HG03066 (cell line): ENCODE measurements around the gene NNMT.

ENCODE experiments used
- ATAC-seq: cut with Tn5 transposase; IDR thresholded peaks from one replicate; pipeline ENCODE4 v1.9.1; 2021; ENCODE audit warnings: low read depth; ENCODE audit not compliant: unreplicated experiment

NNMT gene

DNA sequence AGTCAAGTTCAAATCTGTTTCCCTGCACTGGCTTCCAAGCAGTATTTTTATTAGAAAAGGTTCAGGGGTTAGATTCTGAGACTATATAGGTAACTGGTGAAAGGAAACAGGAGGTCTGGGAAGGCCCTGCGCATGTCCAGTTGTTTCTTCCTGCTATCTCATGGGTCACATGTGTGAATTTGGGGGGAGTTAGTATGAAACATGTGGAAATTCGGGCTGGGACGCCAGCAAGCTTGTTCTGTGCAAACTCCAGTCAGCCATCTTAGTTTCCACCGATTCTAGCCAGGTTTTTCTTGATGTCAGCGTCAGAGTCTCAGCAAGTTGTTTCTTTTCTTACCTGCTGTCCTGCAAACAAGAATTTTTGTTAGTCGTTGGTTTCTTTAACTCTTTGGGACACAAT, 46.8 kb downstream of the NNMT start:
- ATAC-seq: no peak

DNA sequence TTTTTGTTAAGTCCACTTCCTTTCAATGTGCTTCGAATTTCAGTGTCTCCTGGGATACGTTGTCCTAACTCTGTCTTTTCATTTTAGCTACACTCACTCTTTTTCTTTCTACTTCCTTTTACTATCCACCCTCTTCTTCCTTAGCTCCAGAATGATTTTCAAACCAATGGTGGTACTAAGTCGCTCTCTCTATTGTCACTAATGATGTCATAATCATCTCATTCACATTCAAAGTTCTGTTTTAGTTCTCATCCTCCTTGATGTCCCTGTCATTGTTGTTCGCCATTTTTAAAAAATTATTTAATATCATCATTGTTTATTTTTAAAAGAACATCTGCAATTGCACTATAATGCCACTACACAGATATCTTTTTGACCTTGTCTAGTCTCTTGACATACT, 47.3 kb downstream of the NNMT start:
- ATAC-seq: no peak

DNA sequence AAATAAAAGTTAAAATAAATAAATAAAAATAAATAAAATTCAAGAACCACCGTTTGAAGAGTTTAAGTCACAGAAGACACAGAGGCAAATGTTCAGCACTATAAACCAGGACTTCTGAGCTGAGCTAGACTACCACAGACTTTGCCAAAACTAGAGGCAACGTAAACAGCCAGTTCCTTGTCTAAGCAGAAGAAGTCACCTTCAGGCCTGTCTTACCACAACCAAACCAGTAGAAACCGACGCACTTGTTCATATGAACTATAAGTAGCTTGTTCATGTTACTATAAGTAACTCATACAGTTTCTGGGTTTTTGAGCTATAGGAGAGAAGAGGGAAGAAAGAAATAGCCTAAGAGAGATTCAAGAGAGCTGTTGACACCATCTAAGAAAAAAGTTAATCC, 48.3 kb downstream of the NNMT start:
- ATAC-seq: no peak

DNA sequence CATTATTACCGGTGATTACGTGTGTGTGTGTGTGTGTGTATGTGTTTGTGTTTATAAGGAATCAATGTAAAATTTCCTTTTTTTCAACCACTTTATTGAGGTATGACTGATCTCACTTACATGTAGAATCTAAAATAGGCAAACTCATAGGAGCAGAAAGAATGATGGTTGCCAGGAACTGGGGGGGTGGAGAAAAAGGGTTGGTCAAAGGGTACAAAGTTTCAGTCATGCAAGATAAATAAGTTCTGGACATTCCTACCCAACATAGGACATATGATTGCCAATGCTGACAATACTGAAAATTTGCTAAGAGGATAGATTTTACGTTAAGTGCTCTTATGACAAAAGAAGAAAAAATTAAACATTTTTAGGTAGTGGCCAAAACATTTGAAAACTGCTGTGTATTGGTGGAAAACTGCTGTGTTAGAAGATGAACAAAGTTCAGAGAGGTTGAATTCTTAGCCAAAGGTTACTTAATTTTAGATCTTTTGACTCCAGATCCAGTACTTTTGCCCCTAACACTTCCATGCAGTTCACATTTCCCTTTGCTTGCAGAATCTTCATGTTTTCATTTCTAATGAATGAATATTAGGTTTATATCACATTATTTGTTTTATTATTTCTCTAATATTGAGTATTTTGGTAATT, 49.5 kb downstream of the NNMT start:
- ATAC-seq: no peak

DNA sequence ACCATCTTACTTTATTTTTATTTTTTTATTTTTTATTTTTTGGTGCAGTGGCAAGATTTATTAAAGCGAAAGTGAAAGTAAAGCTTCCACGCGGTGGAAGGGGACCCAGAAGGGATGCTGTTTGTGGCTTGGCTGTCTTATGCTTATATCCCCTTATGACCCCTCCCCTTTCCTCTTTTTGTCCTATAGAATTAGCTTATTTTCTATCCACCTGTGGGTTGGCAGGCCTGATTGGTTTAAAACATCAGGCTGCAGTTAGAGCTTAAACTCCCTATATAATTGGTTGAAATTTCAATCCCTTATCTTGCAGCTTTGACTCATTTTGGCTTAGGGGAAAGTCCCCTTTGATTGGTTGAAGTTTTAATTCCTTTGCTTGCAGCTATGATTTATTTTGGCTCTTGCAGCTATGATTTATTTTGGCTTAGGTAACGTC, 50.5 kb downstream of the NNMT start:
- ATAC-seq: no peak

DNA sequence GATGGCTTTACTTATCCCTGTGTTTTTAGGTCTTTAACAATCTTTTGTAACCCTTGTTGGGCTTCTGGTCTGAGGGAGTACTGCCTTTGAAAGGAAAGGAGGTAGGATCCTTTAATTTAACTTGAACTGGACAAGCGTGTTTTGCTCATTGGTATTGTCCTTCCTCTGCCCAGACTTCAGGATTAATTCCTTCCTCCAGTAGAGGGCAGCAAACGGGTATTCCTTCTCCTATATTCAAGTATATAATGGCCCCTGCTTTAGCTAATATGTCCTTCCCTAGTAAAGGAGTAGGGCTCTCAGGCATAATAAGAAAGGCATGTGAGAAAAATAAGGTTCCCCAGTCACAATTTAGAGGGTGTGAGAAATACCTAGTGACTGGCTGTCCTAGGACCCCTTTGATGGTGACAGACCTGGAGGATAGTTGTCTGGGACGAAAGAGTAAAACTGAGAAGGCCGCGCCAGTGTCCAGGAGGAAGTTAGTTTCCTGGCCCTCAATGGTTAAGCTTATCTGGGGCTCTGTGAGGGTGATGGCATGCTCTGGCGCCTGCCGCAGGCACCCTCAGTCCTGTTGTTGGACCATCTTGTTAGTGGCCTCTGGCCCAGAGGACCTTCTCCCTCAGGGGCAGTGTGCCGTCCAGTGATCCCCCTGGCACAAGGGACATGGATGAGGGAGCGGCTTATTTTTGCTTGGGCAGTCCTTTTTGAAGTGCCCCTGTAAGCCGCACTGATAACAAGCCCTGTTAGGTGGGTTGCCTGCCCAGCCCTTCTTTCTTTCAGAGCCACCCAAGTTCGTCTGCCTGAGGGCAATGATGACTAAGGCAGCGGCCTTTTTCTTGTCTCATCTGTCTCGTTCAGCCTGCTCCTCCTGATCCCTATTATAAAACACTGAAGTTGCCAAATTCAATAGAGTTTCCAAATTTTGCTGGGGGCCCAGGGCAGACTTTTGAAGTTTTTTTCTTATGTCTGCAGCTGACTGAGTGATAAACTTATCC, 52.3 kb downstream of the NNMT start:
- no peak for ATAC-seq

DNA sequence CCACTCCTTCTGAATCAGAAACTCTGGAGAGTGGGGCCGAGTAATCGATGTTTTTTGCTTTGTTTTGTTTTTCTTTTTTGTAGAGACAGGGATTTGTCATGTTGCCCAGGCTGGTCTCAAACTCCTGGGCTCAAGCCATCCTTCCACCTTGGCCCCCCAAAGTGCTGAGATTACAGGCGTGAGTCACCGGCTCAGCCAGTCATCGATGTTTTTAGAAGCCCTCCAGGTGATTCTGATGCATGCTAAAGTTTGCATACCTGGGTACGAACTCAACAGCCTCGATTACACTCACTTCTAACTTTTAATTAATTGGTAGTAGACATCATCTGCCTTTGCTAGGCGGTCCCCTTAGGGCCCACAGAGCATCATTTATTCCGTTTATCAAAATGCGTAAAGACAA, 53.8 kb downstream of the NNMT start:
- ATAC-seq: no peak

DNA sequence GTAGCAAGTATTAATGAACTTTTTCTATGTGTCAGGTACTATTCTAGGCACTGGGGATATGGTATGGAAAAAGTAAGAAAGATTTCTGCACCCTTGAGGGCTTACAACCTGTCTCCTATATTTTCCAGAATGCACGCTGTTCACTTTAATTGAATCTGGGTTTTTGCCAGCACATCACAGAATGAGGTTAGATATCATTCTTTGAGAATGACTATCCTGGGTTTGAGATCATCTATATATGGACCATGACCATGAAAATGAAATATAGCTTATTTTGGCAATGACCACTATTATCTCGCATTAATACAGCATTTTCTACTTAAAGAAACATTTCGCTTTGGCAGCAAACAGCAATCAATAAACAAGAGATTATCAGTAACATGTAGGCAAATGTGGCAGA, 57.2 kb downstream of the NNMT start:
- no peak for ATAC-seq

DNA sequence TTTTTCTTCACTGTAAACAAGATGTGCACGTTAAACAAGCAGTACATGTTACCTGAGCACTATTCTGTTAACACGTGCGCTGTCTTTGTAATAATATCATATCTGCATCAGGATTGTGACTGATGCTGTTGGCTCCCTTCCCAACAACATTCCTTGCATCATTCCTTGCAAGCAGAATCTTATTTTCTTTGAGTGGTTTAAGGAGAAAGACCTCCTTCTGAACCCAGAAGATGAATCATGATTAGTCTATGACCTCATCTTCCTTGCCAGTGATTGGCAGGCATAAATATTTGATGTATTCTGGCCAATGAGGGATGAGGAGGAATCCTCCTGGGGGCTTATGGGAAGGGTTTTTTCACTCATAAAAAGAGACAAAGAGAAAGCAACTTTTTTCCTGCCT, 57.9 kb downstream of the NNMT start:
- ATAC-seq: no peak

DNA sequence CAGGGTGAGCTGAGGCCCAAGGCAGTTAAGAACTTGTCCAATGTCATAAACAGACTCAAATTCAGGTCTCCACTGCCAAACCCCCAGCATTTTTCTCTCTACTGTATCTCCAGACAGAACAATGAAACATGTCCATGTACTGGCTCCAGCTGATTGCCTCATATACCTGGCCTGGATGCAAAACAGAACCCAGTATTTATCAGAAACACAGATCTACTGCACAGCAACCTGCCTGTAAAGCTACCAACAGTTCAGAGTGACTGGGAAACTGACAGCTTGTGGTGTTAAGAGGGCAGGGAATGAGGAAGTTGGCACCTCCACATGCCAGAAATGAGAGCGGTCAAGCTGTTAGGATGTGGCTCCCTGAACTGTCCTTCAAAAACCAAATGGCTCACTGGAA, 62.5 kb downstream of the NNMT start:
- no peak for ATAC-seq

DNA sequence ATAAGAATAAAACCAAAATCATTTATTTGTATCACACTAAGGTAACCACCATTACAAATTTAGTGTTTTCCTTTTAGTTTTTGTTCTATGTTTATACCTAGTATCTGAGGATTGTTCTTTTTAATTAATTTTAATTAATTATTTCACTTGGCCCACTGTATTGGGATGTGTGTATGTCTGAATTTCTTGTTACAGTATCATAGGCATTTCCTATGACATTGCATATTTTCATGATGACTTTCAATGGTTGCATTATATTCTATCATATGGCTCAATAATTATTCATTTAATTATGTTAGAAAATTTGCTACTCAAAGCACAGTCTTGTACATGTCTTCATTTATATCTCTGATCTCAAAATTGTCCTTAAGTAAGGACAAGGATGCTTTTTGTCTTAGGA, 63.1 kb downstream of the NNMT start:
- no peak for ATAC-seq

DNA sequence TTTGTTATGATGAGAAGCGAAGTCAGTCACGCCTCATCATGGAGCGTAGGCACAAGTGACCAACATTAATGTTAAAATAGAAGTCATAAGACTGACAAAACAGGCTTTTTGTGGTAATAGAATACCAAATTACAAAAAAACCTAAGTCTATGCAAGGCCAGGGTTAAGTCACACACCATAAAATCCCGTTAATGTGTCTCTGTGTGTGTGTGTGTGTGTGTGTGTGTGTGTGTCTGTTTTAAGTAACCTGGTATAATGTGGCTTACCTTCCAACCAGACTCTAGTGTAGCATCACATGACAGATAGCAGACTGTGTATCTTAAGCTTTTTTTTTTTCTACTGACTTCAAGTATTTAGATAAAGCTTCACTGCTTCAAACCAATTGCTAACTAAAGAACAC, 66.1 kb downstream of the NNMT start:
- no peak for ATAC-seq

DNA sequence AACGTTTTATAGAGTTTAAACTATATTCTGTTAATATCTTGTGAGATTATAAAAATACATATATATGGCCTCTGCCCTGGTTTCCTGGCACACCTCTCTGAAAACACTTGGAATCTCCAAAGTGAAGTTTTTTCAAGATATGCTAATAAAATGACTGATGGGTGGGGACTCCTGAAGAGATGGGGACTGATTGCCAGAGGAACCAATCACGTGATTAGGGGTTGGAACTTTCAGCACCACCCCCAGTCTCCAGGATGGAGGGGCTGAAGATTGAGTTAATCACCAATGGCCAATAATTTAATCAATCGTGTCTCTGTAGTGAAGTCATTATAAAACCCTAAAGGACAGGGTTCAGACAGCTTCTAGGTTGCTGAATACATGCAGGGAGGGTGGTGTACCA, 66.8 kb downstream of the NNMT start:
- no peak for ATAC-seq
